HG03103 (cell line): ENCODE measurements around the gene CENATAC.
A peak's percentile ranks its signal among the peaks of the same experiment; 100 is the strongest.
"Not testable (repeated sequence)": the region's sequence is repeated elsewhere in the genome, so short reads cannot be mapped to it uniquely, and the experiment has no call there.

Experiments used
- ATAC-seq: cut with Tn5 transposase; IDR thresholded peaks from one replicate; pipeline ENCODE4 v1.9.1; 2021; ENCODE audit warnings: low read depth; ENCODE audit not compliant: unreplicated experiment

The CENATAC gene

DNA sequence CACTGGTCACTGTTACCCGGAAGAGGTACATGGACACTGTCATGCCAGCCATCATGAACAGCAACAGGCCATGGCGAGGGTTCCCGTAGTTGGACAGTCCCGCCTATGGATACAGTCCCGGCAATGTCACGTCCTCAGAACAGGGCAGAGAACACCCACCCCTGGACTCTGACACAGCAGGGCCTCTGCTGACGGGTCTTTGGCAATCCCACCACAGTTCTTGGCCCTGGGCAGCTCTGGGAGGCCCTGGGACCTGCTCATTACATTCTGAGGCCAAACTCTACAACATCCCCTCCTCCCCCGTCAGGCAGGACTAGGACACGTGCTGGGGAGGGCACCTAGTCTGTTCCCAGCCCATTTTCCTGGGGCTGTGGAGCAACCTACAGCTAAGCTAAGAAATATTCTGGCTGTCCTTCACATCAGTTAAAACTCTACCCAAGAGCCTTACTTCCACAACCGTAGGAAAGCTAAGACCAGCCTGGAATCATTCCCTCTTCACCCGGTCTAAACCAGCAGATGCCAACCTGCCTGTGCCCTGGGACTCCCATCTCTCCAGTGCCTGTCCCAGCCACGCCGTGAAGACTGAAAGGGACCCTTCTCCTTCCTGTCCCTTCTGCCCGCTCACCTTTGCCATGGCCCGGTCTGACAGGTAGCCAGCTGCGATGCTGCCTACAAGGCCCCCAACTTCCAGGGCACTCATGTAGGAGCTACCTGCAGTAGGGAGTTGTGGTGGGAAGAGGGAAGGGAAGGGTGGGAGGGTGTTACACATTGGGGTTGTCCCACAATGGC is 28.2 kb downstream of the CENATAC start:
- no peak for ATAC-seq

DNA sequence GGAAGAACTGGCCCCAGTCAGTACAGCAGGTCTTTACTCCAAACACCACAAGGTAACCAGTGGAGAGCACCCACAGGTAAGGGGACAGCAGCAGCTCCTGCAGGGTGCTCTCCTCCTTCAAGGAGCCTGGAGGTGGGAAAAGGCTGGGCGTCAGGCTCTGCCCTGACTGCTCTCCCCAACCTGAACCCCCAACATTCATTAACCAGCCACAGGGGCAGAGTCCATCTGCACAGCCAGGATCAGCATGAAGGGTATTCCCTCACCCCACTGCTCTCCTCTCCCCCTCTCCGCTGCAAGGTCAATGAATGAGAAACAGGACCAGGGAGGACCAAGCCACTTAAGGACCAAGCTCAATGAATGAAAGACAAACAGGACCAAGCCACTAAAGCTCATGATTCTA is 29.0 kb downstream of the CENATAC start:
- no peak for ATAC-seq

DNA sequence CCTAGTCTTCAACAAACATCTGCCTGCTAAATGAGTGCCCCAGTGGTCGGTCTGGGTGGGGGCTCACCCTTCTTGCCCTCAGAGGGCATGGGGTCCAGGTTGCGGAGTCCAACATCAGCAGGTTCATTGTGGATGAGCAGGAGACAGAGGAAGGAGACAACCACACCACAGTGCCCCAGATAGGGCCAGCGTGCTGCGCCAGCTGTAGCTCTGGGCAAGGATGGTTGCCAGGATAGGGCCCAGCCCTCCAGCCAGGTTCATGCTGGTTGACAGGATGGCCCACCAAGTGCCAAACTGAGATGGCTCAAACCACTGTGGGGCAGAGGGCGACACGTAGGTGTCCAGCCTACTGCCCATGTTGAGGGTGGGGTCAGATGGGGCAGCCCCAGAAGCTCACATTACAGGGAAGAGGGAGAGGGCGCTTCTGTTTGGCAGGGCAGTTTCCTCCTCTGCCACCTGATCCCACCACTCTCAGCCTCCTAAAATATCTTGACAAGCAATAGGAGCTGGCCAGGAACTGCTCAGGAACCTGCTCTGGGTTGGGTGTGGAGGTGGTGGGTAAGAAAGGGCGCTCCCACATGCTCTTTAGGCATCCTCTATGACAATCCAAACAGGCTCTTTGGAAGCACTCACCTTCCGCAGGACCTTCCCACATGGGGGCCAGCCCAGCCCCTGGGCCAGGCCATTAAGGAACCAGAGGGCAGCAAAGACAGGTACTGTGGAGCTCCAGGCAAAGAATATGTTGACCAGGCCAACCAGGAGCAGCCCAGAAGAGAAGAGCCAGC is 29.8 kb downstream of the CENATAC start:
- no peak for ATAC-seq

DNA sequence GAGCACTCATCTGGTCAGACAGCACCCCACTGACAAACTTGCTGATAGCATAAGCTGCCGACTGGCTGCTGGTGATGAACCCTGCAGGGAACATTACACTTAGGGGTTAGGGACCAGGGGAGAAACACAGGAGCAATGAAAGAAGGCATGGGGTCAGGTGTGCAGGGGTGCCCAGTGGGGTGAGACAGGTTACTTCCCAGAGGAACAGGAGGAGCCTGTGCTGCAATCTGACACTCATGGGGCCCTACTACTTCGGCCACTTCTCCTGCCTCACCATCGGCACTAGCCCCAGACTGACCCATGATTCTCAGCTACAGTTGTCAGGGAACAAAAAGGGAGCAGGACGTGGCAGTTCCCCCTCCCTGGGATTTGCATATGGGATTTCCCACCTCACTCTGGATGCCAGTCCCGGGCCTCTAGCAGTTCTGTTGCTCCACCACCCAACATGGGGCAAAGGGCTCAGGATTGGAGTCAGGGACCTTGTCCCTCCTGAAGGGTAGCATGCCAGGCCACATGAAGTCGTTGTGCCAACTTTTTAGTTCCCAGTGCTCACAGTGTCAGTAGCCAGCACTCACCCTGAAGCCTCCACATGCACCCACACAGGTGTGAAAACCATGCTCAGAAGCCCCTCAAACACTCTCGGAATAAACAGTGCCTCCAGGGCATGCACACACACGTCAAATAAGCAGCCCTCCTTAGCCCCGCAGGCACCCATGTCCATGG is 30.6 kb downstream of the CENATAC start:
- no peak for ATAC-seq

DNA sequence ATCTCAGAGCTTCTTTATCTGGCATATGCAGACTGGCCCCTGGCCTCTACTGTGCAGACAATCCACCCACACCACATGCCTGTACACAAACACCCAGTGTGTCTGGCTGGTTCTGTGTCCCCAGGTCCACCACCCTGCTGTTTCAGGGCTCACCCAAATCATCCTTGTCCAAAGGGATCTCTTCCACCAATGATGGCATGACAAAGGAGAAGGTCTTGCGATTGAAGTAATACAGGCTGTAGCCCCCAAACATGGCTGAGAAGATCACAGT is 31.1 kb downstream of the CENATAC start:
- no peak for ATAC-seq

DNA sequence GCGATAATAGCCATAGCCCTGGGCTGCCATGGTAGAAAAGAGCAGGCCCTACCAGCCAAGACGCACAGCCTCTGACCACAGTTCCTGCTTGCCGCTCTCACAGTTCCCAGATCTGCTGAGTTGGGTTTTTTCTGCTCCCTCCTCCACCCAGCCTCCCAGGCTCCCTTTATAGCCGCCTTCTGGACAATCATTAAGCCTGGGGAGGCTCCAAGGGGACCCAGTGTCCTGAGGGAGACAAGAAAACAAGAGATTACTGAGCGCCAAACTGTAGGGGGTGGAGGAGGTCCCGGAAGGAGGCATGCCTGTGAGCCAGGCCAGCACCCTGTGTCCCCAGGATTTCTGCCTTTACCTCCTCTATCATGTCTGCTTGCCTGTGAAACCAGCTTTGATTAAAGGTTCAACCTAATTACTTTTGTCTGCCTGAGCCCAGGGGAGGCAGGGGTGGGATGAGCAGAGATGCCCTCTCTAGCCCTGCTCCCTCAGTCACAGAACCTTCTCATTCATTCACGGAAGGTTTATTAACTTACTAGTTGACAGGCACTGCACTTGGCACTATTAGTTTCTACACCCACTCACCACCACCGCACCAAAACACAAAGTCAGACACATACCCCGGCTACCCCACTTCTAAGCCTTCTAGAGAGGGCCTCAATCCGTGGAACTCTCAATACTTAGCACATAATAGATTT is 31.5 kb downstream of the CENATAC start:
- ATAC-seq: no peak

DNA sequence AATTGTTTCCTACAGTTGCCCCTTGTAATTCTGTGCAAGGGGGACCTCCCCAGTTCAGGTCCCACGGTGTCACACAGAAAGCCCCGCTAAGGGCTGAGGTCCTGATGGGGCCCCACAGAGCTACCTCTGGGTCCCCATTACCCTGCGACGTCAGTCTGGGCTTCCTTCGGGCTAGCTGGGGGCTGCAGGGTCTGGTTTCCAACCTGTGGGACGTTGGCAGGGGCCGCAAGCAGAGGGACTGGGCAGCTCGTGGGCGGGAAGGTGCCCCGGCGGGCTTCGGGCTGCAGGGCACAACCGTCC is 32.0 kb downstream of the CENATAC start:
- no peak for ATAC-seq

DNA sequence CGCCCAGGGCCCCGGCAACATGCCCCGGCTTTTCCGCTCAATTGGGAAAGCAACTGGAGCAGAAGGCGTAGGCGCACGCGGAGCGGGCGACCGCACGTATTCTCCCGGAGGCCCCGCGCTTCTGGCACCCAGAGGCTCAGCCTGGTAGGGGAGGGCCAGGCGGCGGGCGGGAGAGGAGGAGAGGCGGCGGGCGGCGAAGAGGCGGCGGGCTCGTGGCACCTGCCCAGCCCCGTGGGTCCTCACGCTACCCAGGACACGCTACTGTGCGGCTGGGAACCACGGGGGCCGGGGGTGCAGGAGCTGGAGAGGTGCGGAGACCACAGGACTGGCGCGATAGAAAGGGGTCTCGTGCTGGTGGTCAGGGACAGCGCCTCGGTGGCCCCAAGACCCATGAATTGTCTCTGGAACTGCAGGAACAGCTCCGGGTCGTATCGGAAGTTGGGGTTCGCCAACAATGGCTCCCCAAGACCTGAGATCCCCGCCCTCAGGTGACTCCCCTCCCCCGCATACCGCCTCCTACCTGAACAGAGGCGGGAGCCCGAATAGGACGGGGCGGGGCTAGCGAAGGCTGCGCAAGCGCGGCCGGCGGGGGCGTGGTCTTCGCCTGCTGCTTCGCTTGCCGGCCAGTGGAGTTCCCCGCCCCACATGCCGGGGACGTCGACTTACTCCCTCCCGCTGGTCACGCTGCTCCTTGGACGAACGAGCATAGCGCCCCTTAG is 32.5 kb downstream of the CENATAC start, which contains the start of gene SLC37A4:
SLC37A4 (minus strand) TSS at position 549 of the 719 bp plus-strand sequence.
- ATAC-seq: peak; percentile 74

DNA sequence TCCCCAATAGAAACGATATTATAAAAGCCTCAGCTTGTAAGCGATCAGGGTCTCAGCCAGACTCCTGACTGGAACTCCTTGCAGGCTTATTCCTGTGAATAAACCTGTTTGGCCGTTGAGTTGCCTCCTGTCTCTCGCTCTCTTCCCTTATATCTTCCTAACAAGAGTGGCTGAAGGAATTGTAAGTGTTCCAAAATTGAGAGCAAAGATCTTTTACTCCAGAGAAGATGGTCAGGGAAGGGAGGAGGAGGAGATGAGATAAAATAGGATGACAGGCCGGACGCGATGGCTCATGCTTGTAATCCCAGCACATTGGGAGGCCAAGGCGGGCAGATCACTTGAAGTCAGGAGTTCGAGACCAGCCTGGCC is 34.0 kb downstream of the CENATAC start:
- ATAC-seq: no peak

DNA sequence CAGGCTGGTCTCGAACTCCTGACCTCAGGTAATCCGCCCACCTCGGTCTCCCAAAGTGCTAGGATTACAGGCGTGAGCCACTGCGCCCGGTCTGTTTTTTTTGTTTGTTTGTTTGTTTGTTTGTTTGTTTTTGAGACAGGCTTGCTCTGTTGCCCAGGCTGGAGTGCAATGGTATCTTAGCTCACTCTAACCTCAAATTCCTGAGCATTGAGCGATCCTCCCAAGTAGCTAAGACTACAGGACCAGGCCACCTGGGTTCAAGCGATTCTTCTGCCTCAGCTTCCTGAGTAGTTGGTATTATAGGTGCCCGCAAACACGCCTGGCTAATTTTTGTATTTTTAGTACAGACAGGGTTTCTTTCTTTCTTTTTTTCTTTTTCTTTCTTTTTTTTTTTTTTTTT is 35.5 kb downstream of the CENATAC start:
- ATAC-seq: not testable (repeated sequence)

DNA sequence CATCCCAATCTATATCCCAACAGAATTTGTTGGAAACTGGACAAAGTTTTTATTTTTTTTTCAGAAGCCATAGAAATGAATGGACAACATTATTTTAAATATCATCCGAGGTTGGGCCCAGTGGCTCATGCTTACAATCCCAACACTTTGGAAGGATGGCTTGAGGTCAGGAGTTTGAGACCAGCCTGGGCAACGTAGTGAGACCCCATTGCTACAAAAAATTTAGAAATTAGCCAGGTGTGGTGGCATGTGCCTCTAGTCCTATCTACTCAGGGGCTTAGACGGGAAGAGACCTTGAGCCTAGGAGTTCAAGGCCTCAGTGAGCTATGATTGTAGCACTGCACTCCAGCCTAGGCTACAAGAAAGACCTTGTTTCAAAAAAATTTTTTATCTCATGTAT is 36.9 kb downstream of the CENATAC start:
- ATAC-seq: no peak

DNA sequence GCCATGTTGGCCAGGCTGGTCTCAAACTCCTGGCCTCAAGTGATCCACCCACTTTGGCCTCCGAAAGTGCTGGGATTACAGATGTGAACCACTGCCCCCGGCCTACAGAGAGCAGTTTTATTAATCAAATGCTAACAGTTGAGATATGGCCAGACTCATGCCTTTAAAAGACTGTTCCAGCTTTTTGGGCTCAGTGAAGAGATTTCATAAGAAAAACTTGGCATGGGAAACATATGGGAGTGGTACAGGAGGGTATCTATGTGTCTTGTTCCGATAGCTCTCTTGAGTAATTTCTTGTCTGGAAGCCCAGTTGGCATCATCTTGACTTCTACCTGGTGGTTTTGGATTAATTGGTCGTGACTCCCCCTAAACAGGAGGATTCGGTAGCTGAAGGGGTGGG is 40.9 kb downstream of the CENATAC start:
- ATAC-seq: no peak

DNA sequence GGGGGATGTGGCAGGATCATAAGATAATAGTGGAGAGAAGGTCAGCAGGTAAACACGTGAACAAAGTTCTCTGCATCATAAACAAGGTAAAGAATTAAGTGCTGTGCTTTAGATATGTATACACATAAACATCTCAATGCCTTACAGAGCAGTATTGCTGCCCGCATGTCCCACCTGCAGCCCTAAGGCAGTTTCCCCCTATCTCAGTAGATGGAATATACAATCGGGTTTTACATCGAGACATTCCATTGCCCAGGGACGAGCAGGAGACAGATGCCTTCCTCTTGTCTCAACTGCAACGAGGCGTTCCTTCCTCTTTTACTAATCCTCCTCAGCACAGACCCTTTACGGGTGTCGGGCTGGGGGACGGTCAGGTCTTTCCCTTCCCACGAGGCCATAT is 41.5 kb downstream of the CENATAC start:
- ATAC-seq: not testable (repeated sequence)

DNA sequence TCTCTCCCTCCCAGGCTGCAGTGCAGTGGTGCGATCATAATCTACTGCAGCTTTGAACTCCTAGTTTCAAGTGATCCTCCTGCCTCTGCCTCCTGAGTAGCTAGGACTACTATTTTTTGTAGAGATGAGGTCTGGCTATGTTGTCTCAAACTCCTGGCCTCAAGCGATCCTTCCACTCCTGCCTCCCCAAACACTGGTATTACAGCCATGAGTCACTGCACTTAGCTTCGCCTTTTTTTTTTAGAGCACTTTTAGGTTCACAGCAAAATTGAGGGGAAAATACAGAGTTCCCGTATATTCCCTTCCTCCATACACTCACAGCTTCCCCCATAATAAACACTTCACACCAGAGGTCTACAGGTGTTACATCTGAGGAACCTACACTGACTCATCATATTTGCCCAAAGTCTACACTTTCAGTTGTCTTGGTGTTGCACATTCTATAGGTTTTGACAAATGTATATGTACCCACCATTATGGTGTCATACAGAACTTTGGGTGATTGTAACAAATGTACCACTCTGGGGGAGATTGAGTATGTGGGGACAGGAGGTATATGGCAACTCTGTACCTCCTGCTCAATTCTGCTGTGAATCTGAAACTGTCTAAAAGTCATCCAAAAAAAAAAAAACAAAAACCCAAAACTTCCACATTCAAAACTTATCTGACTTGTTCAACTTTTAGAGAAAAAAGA is 44.0 kb downstream of the CENATAC start:
- no peak for ATAC-seq

DNA sequence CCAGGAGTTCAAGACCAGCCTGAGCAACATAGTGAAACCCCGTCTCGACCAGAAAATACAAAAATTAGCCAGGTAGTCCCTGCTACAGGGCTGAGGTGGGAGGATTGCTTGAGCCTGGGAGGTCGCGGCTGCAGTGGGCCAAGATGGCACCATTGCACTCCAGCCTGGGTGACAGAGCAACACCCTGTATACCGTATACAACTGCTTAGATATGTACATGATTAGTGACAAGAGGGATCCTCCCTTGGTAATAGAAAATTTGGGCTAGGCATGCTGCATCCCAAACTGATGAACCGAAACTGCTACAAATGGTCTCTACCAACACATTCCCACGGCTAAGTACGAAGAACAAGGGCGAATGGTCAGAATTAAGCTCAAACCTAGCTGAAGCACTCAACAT is 45.0 kb downstream of the CENATAC start:
- ATAC-seq: no peak

DNA sequence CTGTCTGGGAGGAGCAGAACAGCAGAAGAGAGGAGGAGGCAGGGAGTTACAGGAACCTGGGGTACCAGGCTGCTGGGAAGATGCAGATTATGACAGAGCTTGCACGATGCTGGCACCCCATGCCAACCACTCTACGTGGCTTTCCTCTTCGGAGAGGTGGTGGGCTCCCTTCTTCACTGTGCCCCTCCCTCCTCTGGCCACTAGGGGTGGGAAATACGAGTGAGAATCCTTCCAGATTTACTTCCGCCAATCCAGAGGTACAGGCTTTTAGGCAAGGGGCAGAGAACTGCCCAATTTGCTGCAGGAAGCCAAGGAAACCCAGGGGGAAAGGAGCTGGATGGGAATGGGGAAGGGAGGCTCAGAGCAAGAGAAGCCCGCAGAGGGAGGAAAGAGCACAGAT is 46.8 kb downstream of the CENATAC start:
- ATAC-seq: no peak

DNA sequence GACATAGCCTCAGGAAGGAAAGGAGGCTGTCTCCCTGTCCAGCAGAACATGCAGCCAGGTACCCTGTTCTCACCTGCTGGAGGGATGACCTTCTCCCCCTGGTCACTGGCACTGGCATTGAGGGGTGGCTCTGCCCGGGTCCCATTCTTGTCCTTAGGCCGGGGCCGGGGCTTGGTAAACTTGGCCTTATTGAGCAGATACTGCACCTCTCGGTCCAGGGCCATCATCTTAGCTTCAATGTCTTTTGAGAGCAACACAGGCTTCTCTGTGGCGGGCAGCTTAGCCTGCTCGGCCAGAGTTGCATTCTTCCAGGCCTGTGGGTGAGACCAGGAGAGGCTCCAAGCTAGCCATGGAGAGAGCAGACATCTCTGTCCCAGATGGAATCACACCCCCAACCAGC is 48.6 kb downstream of the CENATAC start:
- no peak for ATAC-seq

DNA sequence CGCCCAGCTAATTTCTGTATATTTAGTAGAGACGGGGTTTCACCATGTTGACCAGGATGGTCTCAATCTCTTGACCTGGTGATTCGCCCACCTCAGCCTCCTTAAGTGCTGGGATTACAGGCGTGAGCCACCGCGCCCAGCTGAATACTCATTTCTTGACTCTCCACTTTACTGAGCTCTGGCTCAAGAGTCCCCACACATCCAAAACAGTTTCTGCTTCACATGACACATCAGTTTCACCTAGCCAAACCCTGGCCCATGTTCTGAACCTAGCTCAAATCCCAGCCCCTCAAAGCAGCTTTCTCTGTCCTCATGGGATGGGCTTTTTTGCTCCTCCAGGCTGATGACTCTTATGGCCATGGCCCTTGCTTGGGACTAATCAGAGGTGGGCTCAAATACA is 49.3 kb downstream of the CENATAC start:
- ATAC-seq: no peak

DNA sequence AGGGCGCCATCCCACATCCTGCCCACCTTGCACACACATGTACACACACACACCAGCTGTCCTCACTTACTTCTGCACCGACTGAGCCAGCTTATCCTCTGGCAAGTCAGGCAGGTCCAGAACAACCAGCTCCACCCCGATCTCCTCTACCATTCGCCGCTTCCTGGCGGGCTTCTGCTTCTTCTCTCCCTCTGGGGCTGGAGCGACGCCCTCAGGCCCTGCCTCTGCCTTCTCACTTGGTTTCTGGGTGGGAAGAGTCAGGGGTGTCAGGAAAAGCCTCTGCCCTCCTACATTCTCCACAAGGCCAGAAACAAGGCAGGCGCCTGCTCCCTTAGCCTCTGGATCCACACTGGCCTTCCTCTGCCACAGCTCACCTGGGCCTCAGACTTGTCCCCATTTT is 50.7 kb downstream of the CENATAC start:
- no peak for ATAC-seq

DNA sequence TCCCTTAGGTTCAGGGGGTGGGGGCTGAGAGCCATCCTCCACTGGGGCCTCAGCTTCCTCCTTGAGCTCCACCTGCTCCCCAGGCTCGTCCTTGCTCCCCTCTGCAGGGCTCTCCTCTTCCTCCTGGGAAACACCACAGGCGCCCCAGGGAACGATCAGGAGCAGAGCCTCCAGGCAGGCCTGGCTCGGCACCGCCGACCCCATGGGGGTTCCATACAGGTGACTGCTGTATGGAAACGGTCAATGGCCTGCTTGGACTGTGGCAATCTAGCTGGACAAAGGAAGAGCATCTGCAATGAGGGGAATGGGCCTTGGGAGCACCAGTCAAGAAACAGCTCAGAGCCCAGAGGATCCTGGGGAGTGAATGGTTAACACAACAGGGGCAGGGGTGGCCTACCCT is 51.1 kb downstream of the CENATAC start:
- ATAC-seq: no peak
